Measurements from ENCODE around the gene GPATCH4.
"Not testable (repeated sequence)": the region's sequence is repeated elsewhere in the genome, so short reads cannot be mapped to it uniquely, and the experiment has no call there.

GPATCH4 gene

GRCh38 chr1:156601122-156601830 lies at the start of gene GPATCH4:
Gene GPATCH4 (minus strand): TSS chr1:156601479.
- peak; percentile 68 for DNase-seq (ENCODE audit: low read depth, low spot score)

GRCh38 chr1:156648951-156649350 lies 47.7 kb upstream of the GPATCH4 start:
- DNase-seq (ENCODE audit: low read depth, low spot score) = no peak

DNA sequence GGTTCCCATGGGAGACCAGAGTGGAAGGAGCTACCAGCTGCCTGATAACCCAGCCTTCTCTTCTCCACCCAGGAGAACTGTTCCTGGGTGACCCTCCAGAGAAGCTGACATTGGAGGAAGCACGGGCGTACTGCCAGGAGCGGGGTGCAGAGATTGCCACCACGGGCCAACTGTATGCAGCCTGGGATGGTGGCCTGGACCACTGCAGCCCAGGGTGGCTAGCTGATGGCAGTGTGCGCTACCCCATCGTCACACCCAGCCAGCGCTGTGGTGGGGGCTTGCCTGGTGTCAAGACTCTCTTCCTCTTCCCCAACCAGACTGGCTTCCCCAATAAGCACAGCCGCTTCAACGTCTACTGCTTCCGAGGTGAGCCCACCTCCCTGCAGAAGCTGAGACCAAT lies 47.2 kb upstream of the GPATCH4 start:
- DNase-seq (ENCODE audit: low read depth, low spot score) = no peak

DNA sequence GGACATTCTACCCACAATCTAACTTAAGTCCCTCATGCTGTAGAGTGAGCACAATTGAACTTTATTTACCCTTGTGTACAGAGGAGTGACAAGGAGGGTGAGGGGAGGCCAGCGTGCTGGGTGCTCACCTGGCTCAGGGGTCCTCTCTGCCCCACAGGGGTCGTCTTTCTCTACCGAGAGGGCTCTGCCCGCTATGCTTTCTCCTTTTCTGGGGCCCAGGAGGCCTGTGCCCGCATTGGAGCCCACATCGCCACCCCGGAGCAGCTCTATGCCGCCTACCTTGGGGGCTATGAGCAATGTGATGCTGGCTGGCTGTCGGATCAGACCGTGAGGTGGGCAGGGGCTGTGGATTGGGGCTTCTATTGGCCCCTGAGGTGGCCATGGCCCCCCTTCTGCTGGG lies 46.1 kb upstream of the GPATCH4 start:
- no peak for DNase-seq (ENCODE audit: low read depth, low spot score)

- no peak for DNase-seq (ENCODE audit: low read depth, low spot score)
Observed at GRCh38 chr1:156646738-156647211, 45.5 kb upstream of the GPATCH4 start.

- DNase-seq (ENCODE audit: low read depth, low spot score) = no peak
Observed at GRCh38 chr1:156645666-156646065, 44.4 kb upstream of the GPATCH4 start.

DNA sequence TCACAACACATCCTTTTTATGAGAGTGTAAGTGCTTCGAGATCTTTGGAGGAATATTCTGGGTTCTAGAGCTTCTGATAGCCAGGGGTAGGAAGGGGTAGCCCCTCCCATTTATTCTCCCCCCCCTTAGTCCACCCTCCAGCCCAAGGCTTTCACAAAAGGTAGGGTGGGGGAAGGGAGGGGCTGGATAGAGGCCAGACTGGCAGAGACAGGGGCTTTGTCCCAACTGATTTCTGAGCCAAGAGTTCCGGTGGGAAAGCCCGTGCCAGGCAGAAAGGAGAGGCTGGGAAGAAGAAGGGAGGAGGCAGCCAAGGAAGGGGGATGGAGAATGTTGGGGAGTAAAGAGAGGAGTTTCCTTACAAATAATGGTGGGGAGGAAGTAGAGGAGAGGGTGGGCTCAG lies 43.8 kb upstream of the GPATCH4 start:
- DNase-seq (ENCODE audit: low read depth, low spot score) = no peak

- no peak for DNase-seq (ENCODE audit: low read depth, low spot score)
Observed at GRCh38 chr1:156644640-156645039, 43.4 kb upstream of the GPATCH4 start.

GRCh38 chr1:156644146-156644545 lies 42.9 kb upstream of the GPATCH4 start:
- no peak for DNase-seq (ENCODE audit: low read depth, low spot score)

DNA sequence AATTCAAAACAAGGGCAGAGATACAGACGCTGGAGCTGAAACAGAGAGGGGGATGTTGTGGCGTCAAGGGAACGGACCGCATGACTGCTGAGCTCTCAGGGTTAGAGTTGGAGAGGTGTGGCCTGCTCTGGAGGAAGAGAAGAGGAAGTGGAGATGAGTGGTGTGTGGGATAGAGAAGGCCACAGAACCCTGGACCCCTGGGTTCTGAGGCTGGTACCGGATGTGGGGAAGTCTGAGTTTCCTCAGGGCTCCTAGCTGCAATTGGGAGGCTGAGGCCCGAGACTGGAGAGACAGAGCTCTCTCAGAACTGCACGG lies 42.5 kb upstream of the GPATCH4 start:
- DNase-seq (ENCODE audit: low read depth, low spot score) = no peak

- DNase-seq (ENCODE audit: low read depth, low spot score) = no peak
Observed at GRCh38 chr1:156643049-156643777, 41.9 kb upstream of the GPATCH4 start.

GRCh38 chr1:156642265-156643048 lies 41.2 kb upstream of the GPATCH4 start:
- DNase-seq (ENCODE audit: low read depth, low spot score) = no peak

GRCh38 chr1:156641761-156642264 lies 40.5 kb upstream of the GPATCH4 start, which contains the start of gene BCAN:
Gene BCAN (plus strand): TSS chr1:156642117. CDS start chr1:156646055, 3,938 bp downstream.
- DNase-seq (ENCODE audit: low read depth, low spot score) = no peak

DNA sequence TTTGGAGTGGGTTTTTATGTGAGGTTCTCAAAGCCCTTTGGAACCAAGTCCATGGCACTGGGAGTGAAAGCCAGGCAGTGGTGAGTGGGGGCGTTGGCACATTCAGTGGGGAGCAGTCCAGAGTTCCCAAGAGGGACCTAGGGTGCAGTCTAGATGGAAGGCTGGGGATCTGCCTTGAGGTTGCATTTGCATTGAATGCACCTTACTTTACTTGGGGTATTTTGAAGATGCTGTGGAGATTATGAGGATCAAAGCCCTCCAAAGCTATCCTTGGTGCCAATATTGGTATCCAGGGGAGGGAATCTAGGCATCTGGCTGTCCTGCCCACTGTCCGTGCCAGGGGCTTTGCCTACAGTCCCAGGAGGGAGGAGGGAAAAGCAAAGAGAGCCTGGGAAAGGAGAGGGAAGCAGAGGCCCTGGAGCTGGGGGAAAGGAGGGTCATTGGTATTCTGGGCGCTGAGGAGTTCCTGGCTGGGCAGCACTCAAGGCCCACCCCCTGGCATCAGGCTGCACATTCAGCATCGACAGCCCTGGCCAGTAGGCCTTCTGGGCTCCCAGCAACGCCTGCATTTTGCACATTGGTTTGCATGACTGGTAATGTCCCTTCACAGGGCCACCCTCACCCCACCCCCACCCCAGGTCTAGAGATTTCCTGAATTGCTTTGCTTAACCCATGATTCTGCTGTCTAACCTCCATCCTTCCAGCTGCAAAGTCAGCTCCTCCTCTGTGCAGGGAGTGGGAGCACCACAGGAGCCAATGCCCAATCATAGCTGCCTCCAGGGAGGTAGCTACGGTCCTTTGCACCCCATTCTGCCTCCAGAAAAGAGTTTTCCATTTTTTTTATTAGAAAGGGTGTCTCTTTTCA lies 39.8 kb upstream of the GPATCH4 start:
- DNase-seq (ENCODE audit: low read depth, low spot score) = no peak

- no peak for DNase-seq (ENCODE audit: low read depth, low spot score)
Observed at GRCh38 chr1:156639601-156640101, 38.4 kb upstream of the GPATCH4 start.

DNA sequence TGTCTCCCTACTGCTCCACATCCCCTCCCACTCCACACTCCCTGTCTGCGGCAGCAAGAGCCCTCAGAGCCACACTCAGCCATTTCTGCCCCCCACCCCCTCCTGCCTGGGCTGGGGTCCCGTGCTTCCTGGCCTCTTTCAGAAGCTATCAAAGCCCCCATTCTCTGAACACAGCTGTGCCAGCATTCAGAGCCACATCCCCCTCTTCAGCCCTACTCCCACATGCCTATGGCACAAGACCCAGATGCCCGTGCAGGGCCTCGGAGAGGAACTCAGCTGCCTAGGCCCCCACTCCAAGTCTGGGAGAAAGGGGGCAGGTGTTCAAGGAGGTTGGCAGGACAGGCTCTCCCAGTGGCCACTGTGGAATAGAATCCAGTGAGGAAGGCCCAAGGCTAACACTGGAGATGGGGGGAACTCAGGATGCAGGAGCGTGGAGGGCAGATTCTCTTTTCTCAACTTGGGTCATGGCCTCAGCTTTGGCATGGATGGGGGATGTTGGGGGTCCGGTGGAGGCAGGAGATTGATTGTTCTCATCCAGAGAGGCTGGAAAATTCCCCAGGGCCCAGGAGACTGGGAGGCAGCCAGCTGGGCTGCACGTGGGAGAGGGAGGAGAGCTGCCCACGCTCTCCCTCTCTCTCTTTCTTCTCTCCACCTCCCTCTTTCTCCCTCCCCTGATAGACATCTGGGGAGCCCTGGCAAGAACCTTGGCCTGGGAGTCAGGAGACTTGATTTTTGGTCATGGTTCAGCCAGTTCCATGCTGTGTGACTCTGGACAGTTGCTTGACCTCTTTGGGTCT lies 37.1 kb upstream of the GPATCH4 start:
- no peak for DNase-seq (ENCODE audit: low read depth, low spot score)

GRCh38 chr1:156632355-156632754 lies 31.1 kb upstream of the GPATCH4 start:
- DNase-seq (ENCODE audit: low read depth, low spot score) = no peak

DNA sequence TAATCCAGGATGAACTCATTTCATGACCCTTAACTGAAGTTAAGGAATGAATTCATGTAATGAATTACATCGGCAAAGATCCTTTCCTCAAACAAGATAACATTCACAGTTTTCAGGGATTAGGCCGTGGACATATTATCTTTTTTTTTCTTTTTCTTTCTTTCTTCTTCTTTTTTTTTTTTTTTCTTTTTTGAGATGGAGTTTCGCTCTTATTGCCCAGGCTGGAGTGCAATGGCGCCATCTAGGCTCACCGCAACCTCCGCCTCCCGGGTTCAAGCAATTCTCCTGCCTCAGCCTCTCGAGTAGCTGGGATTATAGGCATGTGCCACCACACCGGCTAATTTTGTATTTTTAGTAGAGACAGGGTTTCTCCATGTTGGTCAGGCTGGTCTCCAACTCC lies 29.9 kb upstream of the GPATCH4 start:
- not testable (repeated sequence) for DNase-seq (ENCODE audit: low read depth, low spot score)

DNA sequence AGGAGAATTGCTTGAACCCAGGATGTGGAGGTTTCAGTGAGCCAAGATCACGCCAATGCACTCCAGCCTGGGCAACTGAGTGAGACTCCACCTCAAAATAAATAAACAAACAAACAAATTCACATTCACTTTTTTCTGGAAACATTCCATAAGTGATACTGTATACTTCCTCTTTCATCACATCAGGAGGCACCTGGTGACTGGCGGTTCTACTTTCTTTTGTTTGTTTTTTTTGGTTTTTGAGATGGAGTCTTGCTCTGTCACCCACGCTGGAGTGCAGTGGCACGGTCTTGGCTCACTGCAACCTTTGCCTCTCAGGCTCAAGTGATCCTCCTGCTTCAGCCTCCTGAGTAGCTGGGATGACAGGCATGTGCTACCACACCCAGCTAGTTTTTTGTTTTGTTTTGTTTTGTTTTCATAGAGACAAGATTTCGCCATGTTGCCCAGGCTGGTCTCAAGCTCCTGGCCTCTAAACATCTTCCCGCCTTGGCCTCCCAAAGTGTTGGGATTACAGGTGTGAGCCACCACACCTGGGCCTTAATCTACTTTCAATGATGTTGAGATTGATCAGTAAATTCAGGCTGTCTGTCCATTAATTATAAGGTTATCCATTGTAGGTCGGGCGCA lies 28.7 kb upstream of the GPATCH4 start:
- DNase-seq (ENCODE audit: low read depth, low spot score) = no peak
